ENCODE measurements around the gene IFNLR1.
A peak's percentile ranks its signal among the peaks of the same experiment; 100 is the strongest.

IFNLR1 gene

GRCh38 chr1:24119859-24120756 is 67.0 kb downstream of the IFNLR1 start:
- TF ChIP-seq CTCF (IDR thresholded peaks at IDR 0.05; ENCODE audit: low read depth, low read length): no peak
- no peak overlapping the region for H3K4me3 ChIP-seq (ENCODE audit: low read depth, low read length)
- in situ Hi-C loops (cut with HindIII; ENCODE audit: low sequenced_read_pairs): no loop called here
- no peak for DNase-seq (ENCODE audit: low read depth, low spot score)

- DNase-seq (ENCODE audit: low read depth, low spot score): no peak
- TF ChIP-seq CTCF (IDR thresholded peaks at IDR 0.05; ENCODE audit: low read depth, low read length): no peak
- in situ Hi-C loops (cut with HindIII; ENCODE audit: low sequenced_read_pairs): no loop called here
- H3K4me3 ChIP-seq (ENCODE audit: low read depth, low read length): no peak overlapping the region
Observed at GRCh38 chr1:24119489-24119858, 67.6 kb downstream of the IFNLR1 start.

GRCh38 chr1:24118410-24119242 is 68.5 kb downstream of the IFNLR1 start:
- in situ Hi-C loops (cut with HindIII; ENCODE audit: low sequenced_read_pairs): no loop called here
- no peak for TF ChIP-seq CTCF (IDR thresholded peaks at IDR 0.05; ENCODE audit: low read depth, low read length)
- no peak overlapping the region for H3K4me3 ChIP-seq (ENCODE audit: low read depth, low read length)
- DNase-seq (ENCODE audit: low read depth, low spot score): no peak

GRCh38 chr1:24117722-24118409 is 69.2 kb downstream of the IFNLR1 start:
- in situ Hi-C loops (cut with HindIII; ENCODE audit: low sequenced_read_pairs): no loop called here
- DNase-seq (ENCODE audit: low read depth, low spot score): peak; percentile 48
- H3K4me3 ChIP-seq (ENCODE audit: low read depth, low read length): no peak overlapping the region
- no peak for TF ChIP-seq CTCF (IDR thresholded peaks at IDR 0.05; ENCODE audit: low read depth, low read length)

GRCh38 chr1:24117132-24117531 is 70.0 kb downstream of the IFNLR1 start:
- in situ Hi-C loops (cut with HindIII; ENCODE audit: low sequenced_read_pairs): no loop called here
- no peak for TF ChIP-seq CTCF (IDR thresholded peaks at IDR 0.05; ENCODE audit: low read depth, low read length)
- no peak overlapping the region for H3K4me3 ChIP-seq (ENCODE audit: low read depth, low read length)
- no peak for DNase-seq (ENCODE audit: low read depth, low spot score)

DNA sequence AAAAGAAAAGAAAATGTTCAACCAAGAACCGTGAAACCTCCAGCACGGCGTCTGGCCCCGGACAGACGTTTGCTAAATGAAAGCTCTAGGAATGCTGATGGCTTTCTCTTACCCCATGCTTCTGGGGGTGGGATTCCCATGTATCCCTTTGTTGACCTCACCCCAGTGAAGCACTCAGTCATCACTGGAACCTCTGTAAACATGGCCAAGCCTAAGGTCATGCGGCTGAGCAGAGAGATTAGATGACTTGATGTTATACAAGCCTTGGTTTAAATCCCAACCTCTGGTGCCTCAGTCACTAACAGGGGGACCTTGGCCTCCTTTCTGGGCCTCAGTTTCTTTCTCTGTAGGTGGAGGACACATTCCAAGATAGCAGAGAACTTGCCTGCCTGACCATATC is 72.3 kb downstream of the IFNLR1 start:
- DNase-seq (ENCODE audit: low read depth, low spot score): no peak
- in situ Hi-C loops (cut with HindIII; ENCODE audit: low sequenced_read_pairs): no loop called here
- no peak overlapping the region for H3K4me3 ChIP-seq (ENCODE audit: low read depth, low read length)
- TF ChIP-seq CTCF (IDR thresholded peaks at IDR 0.05; ENCODE audit: low read depth, low read length): no peak

All from astrocyte of the spinal cord (primary cell).